Esophagus muscularis mucosa (tissue), 3 donors: ENCODE measurements around the gene CDK4.

Experiments used
- POLR2AphosphoS5 ChIP-seq, 2 donors: sonication (generic); formaldehyde crosslinking; IDR thresholded peaks; one replicate each; pipeline ENCODE4 v1.6.1; 2017; ENCODE audit warnings: antibody characterized with exemption in 2 of 2
- TF ChIP-seq, protein P1 (sequence below), 3 experiments: fragments of 200-600 bp in 2 of 3; fragments of 450-650 bp in 1 of 3; sonication (generic) in 2 of 3; IDR thresholded peaks; one replicate each; pipeline ENCODE4 v1.5.1; 2017 to 2019; ENCODE audit warnings: antibody characterized with exemption in 3 of 3, mild to moderate bottlenecking in 2 of 3, moderate library complexity in 1 of 3

DNA sequence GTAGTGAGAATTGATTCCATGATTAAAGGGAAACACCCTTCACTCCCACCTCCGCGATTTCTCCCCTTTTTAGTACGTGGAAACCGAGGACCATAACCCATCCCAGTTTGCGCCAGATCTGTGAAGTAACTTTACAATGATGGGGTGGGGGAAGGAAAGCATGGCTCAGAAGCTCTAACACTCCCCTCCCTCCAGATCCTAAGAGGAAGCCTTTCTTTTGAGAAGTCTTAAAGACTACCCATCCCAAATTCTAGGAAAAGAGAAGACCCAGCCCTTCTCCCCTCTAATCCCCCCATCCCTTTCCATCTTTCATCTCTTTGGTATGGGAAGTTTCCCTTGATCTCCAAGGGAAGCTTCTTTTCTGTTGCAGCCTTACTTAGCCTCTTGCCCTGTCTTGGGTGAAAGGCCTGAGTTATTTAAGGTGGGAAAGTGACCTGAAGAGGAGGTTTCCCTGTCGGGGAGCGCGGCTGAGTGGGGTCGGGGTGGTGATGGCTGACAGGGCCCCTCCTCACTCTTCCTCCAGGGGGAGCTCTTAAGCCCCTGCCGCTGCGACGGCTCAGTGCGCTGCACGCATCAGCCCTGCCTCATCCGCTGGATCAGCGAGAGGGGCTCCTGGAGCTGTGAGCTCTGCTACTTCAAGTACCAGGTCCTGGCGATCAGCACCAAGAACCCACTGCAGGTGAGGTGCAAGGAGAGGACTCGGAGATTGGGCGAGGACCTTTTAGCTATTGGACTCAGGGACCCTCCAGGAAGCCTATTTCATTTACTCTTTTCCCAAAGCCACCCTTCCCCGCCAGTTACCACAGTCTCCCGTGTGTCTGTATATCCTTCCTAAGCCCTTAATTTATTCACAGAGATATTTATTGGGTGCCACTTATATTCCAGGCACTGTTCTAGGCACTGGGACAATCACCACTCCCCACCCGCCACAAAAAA, 4.6 kb upstream of the CDK4 start:
- TF ChIP-seq POLR2AphosphoS5 (IDR thresholded peaks at IDR 0.05), result no peak
- TF ChIP-seq, protein P1, sequence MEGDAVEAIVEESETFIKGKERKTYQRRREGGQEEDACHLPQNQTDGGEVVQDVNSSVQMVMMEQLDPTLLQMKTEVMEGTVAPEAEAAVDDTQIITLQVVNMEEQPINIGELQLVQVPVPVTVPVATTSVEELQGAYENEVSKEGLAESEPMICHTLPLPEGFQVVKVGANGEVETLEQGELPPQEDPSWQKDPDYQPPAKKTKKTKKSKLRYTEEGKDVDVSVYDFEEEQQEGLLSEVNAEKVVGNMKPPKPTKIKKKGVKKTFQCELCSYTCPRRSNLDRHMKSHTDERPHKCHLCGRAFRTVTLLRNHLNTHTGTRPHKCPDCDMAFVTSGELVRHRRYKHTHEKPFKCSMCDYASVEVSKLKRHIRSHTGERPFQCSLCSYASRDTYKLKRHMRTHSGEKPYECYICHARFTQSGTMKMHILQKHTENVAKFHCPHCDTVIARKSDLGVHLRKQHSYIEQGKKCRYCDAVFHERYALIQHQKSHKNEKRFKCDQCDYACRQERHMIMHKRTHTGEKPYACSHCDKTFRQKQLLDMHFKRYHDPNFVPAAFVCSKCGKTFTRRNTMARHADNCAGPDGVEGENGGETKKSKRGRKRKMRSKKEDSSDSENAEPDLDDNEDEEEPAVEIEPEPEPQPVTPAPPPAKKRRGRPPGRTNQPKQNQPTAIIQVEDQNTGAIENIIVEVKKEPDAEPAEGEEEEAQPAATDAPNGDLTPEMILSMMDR (IDR thresholded peaks at IDR 0.05), result peak; percentile 44 to 72 (median 49)
